Neural progenitor cell (in vitro differentiated cells): Measurements from ENCODE around the gene MEGF6. TPM values are rescaled to one million over a fixed set of nuclear protein-coding genes. Genes with fewer than 3 reads are reported as not detected.

Experiments used
- DNase-seq: peaks from one replicate; pipeline ENCODE4 v3.0.0-alpha.2; 2016; ENCODE audit warnings: low spot score
- H2AFZ ChIP-seq: fragments of 200-600 bp; sonication (generic); replicated peaks from 2 replicates; pipeline ENCODE4 v1.6.1; 2016; ENCODE audit warnings: antibody characterized with exemption
- H3F3A ChIP-seq: fragments of 200-600 bp; sonication (generic); 2 replicates; pipeline ENCODE4 v1.6.1; 2016; ENCODE audit warnings: antibody characterized with exemption, low read depth
- H3K27ac ChIP-seq: fragments of 200-600 bp; sonication (generic); 2 replicates; pipeline ENCODE4 v1.5.1; 2016; ENCODE audit warnings: mild to moderate bottlenecking
- H3K27me3 ChIP-seq: fragments of 200-600 bp; sonication (generic); 2 replicates; pipeline ENCODE4 v1.6.1; 2016; ENCODE audit warnings: mild to moderate bottlenecking, moderate library complexity
- H3K36me3 ChIP-seq: fragments of 200-600 bp; sonication (generic); 2 replicates; pipeline ENCODE4 v1.5.1; 2016
- H3K4me1 ChIP-seq: fragments of 200-600 bp; sonication (generic); 2 replicates; pipeline ENCODE4 v1.6.1; 2016; ENCODE audit warnings: mixed run types
- H3K4me2 ChIP-seq: fragments of 200-600 bp; sonication (generic); 2 replicates; pipeline ENCODE4 v1.6.1; 2016
- H3K4me3 ChIP-seq: fragments of 200-600 bp; sonication (generic); 2 replicates; pipeline ENCODE4 v1.5.1; 2016
- H3K79me2 ChIP-seq: fragments of 200-600 bp; sonication (generic); 2 replicates; pipeline ENCODE4 v1.6.1; 2016; ENCODE audit warnings: low read depth
- H3K9ac ChIP-seq: fragments of 200-600 bp; sonication (generic); 2 replicates; pipeline ENCODE4 v1.6.1; 2016
- H3K9me3 ChIP-seq: fragments of 200-600 bp; sonication (generic); 2 replicates; pipeline ENCODE4 v1.5.1; 2016; ENCODE audit warnings: low read depth
- H4K20me1 ChIP-seq: fragments of 200-600 bp; sonication (generic); 2 replicates; pipeline ENCODE4 v1.6.1; 2016; ENCODE audit warnings: low read depth
- H3K27ac Mint-ChIP-seq: 3 replicates; pipeline ENCODE4 v1.8.0; 2021; ENCODE audit warnings: mixed read lengths
- H3K27me3 Mint-ChIP-seq: 2 replicates; pipeline ENCODE4 v1.8.0; 2022; ENCODE audit warnings: low read depth, mild to moderate bottlenecking, inconsistent platforms, moderate library complexity, mixed read lengths; ENCODE audit not compliant: insufficient read depth
- H3K36me3 Mint-ChIP-seq: 3 replicates; pipeline ENCODE4 v1.8.0; 2021; ENCODE audit warnings: mixed read lengths
- H3K4me1 Mint-ChIP-seq: 3 replicates; pipeline ENCODE4 v1.8.0; 2021; ENCODE audit warnings: mixed read lengths
- H3K4me3 Mint-ChIP-seq: 3 replicates; pipeline ENCODE4 v1.8.0; 2021; ENCODE audit warnings: mild to moderate bottlenecking, moderate library complexity, mixed read lengths
- H3K9me3 Mint-ChIP-seq: 3 replicates; pipeline ENCODE4 v1.8.0; 2020; ENCODE audit warnings: mixed read lengths
- CTCF ChIP-seq: fragments of 200-600 bp; sonication (generic); IDR thresholded peaks from 2 replicates; pipeline ENCODE4 v1.5.1; 2017; ENCODE audit warnings: antibody characterized with exemption, mild to moderate bottlenecking
- EZH2 ChIP-seq: fragments of 200-600 bp; sonication (generic); IDR thresholded peaks from 2 replicates; pipeline ENCODE4 v1.6.1; 2017; ENCODE audit warnings: antibody characterized with exemption, mild to moderate bottlenecking, moderate library complexity
- EZH2phosphoT487 ChIP-seq: fragments of 200-600 bp; sonication (generic); IDR thresholded peaks from 2 replicates; pipeline ENCODE4 v1.6.1; 2017; ENCODE audit warnings: antibody characterized with exemption
- total RNA-seq: library from RNA; depleted of rRNA; stranded (reverse); fragments of >200 nt; gene quantifications from 2 replicates; pipeline ENCODE4 v1.2.3, GENCODE V29; 2015; ENCODE audit warnings: low replicate concordance

Gene MEGF6
- total RNA-seq, 1 donor from 2014 or later = 1.7 TPM

GRCh38 chr1:3606779-3607702, 4.3 kb downstream of the MEGF6 start:
- Histone ChIP-seq H2AFZ (no peak overlapping the region), H3K4me1 (peaks cover 42% of the 10 kb centered on the region), H3K4me3 (no peak overlapping the region), H3K27me3 (peaks cover 5% of the 10 kb centered on the region), H4K20me1 (peaks cover 43% of the 10 kb centered on the region), H3K27ac (no peak overlapping the region), H3K9me3 (no peaks in the 10 kb centered on the region), H3K9ac (no peak overlapping the region), H3K4me2 (no peak overlapping the region), H3K36me3 (no peaks in the 10 kb centered on the region), H3F3A (peaks cover 4% of the 10 kb centered on the region), H3K79me2 (peaks cover 25% of the 10 kb centered on the region)
- peaks cover 2% of the 10 kb centered on the region for H3K27me3 Mint-ChIP-seq
- TF ChIP-seq CTCF (no peak), EZH2 (no peak), EZH2phosphoT487 (no peak)
- H3K9me3 Mint-ChIP-seq = no peaks in the 10 kb centered on the region
- H3K36me3 Mint-ChIP-seq = no peaks in the 10 kb centered on the region
- DNase-seq = no peak
- peaks cover 36% of the 10 kb centered on the region for H3K4me1 Mint-ChIP-seq
- H3K4me3 Mint-ChIP-seq = peak overlapping the region; percentile 30
- H3K27ac Mint-ChIP-seq = no peak overlapping the region

- Histone ChIP-seq H2AFZ (no peak overlapping the region), H3K9me3 (no peaks in the 10 kb centered on the region), H3K27ac (no peak overlapping the region), H3K9ac (no peak overlapping the region), H3K4me1 (peaks cover 30% of the 10 kb centered on the region), H4K20me1 (peaks cover 36% of the 10 kb centered on the region), H3K27me3 (no peaks in the 10 kb centered on the region), H3F3A (no peaks in the 10 kb centered on the region), H3K4me2 (no peak overlapping the region), H3K36me3 (no peaks in the 10 kb centered on the region), H3K4me3 (no peak overlapping the region), H3K79me2 (peaks cover 21% of the 10 kb centered on the region)
- H3K27me3 Mint-ChIP-seq = peaks cover 2% of the 10 kb centered on the region
- H3K36me3 Mint-ChIP-seq = peaks cover 2% of the 10 kb centered on the region
- no peaks in the 10 kb centered on the region for H3K9me3 Mint-ChIP-seq
- TF ChIP-seq EZH2phosphoT487 (no peak), EZH2 (no peak), CTCF (no peak)
- peaks cover 28% of the 10 kb centered on the region for H3K4me1 Mint-ChIP-seq
- H3K27ac Mint-ChIP-seq = no peak overlapping the region
- no peak overlapping the region for H3K4me3 Mint-ChIP-seq
- no peak for DNase-seq
Observed at GRCh38 chr1:3604997-3605823, 6.1 kb downstream of the MEGF6 start.

- Mint-ChIP-seq H3K27me3 (peaks cover 2% of the 10 kb centered on the region), H3K9me3 (no peaks in the 10 kb centered on the region), H3K36me3 (peaks cover 2% of the 10 kb centered on the region), H3K4me3 (no peak overlapping the region), H3K27ac (no peak overlapping the region), H3K4me1 (peaks cover 23% of the 10 kb centered on the region)
- Histone ChIP-seq H3K27me3 (no peaks in the 10 kb centered on the region), H3K27ac (no peak overlapping the region), H3K4me1 (peaks cover 23% of the 10 kb centered on the region), H4K20me1 (peaks cover 29% of the 10 kb centered on the region), H3K79me2 (peaks cover 14% of the 10 kb centered on the region), H3K4me2 (no peak overlapping the region), H3K9ac (no peak overlapping the region), H3K36me3 (no peaks in the 10 kb centered on the region), H3K9me3 (no peaks in the 10 kb centered on the region), H2AFZ (no peak overlapping the region), H3F3A (no peaks in the 10 kb centered on the region), H3K4me3 (no peak overlapping the region)
- no peak for DNase-seq
- TF ChIP-seq EZH2 (no peak), CTCF (no peak), EZH2phosphoT487 (no peak)
Observed at GRCh38 chr1:3604468-3604974, 6.8 kb downstream of the MEGF6 start.
